C4-2B (cell line): ENCODE results near the gene PLA2G4C.

ENCODE experiments used
- ZFX ChIP-seq: fragments of 450-650 bp; IDR thresholded peaks from 2 replicates; pipeline ENCODE4 v1.6.1; 2017
- TF ChIP-seq, protein P1 (sequence below): fragments of 450-650 bp; conservative IDR thresholded peaks from 2 replicates; pipeline ENCODE4 v1.5.1; 2017; ENCODE audit warnings: mild to moderate bottlenecking

DNA sequence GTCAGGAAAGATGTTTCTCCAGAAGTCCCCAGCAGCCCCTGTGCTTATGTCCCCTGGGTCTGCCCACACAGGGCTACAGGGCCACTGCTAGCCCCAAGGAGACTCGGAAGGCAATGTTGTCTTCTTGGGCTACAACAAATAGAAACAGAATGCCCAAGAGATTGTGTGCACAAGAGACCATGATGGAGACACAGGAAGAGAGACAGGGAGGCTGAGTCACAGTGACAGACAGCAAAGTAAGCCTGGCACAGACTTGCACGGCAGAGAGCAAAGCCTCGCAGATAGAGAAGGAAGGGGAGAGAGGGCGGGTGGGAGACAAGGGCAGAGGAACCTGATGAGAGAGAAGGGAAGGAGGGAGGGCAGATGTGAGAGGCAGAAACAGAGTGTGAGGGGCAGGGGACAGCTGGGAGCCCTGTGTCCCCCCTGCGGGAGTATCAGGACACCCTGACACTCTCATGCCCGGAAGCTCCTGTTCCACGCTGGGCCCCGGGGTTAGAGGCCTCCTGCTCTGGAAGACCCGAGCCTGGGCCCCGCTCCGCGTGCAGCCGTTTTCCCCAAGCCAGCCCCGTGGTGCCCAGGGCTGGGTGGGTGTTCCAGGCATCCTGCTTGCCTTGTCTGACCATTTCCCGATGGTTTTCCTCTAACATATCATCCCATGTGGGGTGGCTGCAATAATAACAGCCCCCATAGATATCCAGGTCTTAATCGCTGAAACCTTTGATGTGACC lies 2.7 kb upstream of the PLA2G4C start:
- TF ChIP-seq, protein P1, sequence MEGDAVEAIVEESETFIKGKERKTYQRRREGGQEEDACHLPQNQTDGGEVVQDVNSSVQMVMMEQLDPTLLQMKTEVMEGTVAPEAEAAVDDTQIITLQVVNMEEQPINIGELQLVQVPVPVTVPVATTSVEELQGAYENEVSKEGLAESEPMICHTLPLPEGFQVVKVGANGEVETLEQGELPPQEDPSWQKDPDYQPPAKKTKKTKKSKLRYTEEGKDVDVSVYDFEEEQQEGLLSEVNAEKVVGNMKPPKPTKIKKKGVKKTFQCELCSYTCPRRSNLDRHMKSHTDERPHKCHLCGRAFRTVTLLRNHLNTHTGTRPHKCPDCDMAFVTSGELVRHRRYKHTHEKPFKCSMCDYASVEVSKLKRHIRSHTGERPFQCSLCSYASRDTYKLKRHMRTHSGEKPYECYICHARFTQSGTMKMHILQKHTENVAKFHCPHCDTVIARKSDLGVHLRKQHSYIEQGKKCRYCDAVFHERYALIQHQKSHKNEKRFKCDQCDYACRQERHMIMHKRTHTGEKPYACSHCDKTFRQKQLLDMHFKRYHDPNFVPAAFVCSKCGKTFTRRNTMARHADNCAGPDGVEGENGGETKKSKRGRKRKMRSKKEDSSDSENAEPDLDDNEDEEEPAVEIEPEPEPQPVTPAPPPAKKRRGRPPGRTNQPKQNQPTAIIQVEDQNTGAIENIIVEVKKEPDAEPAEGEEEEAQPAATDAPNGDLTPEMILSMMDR, result no peak
- TF ChIP-seq ZFX, result no peak
